Skeletal muscle tissue (tissue), 4 donors: ENCODE data around the gene MYOZ1. TPM values are rescaled to one million over a fixed set of nuclear protein-coding genes. Genes with fewer than 3 reads are reported as not detected.
"Not testable (repeated sequence)": the region's sequence is repeated elsewhere in the genome, so short reads cannot be mapped to it uniquely, and the experiment has no call there.

Experiments
- H3K27ac ChIP-seq: one replicate; pipeline ENCODE4 v1.7.0; 2013; ENCODE audit warnings: mild to moderate bottlenecking, low read depth, low read length, inconsistent platforms
- H3K27me3 ChIP-seq, 3 donors: one replicate each; pipeline ENCODE4 v1.7.0; 2013; ENCODE audit warnings: low read length in 3 of 3; ENCODE audit not compliant: control insufficient read depth in 3 of 3, insufficient read depth in 3 of 3
- H3K36me3 ChIP-seq, 3 donors: one replicate each; pipeline ENCODE4 v1.7.0; 2013; ENCODE audit warnings: low read length in 3 of 3; ENCODE audit not compliant: control insufficient read depth in 3 of 3, insufficient read depth in 3 of 3
- H3K4me1 ChIP-seq, 3 donors: one replicate each; pipeline ENCODE4 v1.7.0; 2013; ENCODE audit warnings: low read length in 3 of 3, mild to moderate bottlenecking in 3 of 3; ENCODE audit not compliant: control insufficient read depth in 3 of 3, insufficient read depth in 3 of 3
- H3K4me3 ChIP-seq, 3 donors: one replicate each; pipeline ENCODE4 v1.7.0; 2013; ENCODE audit warnings: low read length in 3 of 3
- H3K9ac ChIP-seq, 3 donors: one replicate each; pipeline ENCODE4 v1.7.0; 2013; ENCODE audit warnings: low read length in 3 of 3, mild to moderate bottlenecking in 3 of 3, moderate library complexity in 2 of 3, low read depth in 1 of 3
- H3K9me3 ChIP-seq, 3 donors: one replicate each; pipeline ENCODE4 v1.7.0; 2013; ENCODE audit warnings: low read length in 3 of 3; ENCODE audit not compliant: control insufficient read depth in 3 of 3
- total RNA-seq: library from RNA; depleted of rRNA; stranded (reverse); fragments of >200 nt; gene quantifications from one replicate; pipeline ENCODE4 v1.2.3, GENCODE V29; 2014
- donor health status: Osteomylitis.

Gene MYOZ1
- 1,224 TPM for total RNA-seq

DNA sequence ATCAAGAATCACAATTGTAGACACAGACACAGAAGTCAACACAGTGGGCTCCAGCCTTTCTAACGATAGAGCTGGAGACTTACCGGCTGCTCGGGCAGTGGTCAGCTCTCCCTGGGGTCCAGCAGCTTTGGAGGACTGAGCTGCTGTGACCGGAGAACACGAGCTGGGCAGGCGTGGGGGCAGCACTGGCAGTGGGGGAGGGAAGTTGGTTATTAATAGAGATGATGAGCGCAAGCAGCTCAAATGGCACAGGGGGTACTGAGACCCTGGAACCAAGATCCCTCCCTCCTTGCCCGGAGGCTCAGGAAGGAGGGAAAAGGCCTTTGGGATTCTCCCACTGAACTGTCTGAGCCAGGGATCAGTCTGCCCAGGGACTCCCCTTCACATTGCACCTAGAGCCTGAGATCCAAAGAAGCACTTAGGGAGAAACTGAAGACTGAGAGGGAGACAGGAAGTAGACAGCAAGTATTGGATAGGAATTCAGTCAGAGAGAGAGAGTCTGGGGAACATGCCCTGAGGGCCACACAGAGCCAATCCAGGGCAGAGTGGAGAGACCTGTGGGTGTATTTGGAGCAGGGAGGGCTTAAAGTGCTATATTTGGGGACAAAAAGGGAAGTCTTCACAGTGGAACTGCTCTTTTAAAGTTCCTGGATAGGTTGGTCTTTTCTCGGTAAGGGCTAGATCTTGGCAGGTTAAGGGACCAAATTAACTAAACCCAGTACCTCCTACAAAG, at the start of gene MYOZ1:
Gene MYOZ1 (minus strand): TSS at position 147 of the 733 bp plus-strand sequence. CDS start 1,457 bp downstream, outside the sequence.
- peak within 1 kb of the TSS; percentile 90 to 93 (median 91) for H3K4me3 ChIP-seq
- H3K27ac ChIP-seq, result peak within 1 kb of the TSS; percentile 94
- H3K9me3 ChIP-seq, result no peaks in the 10 kb centered on the region
- H3K4me1 ChIP-seq, result peaks cover 28 to 46% (median 44%) of the 10 kb centered on the region in 3 donors
- peak within 1 kb of the TSS; percentile 87 to 98 (median 95) for H3K9ac ChIP-seq
- no peaks in the 10 kb centered on the region for H3K27me3 ChIP-seq
- H3K36me3 ChIP-seq, result peaks cover 0 to 19% (median 14%) of the 10 kb centered on the region in 3 donors

GRCh38 chr10:73690755-73691154, 49.5 kb upstream of the MYOZ1 start:
- not testable (repeated sequence) for H3K36me3 ChIP-seq, H3K9me3 ChIP-seq

DNA sequence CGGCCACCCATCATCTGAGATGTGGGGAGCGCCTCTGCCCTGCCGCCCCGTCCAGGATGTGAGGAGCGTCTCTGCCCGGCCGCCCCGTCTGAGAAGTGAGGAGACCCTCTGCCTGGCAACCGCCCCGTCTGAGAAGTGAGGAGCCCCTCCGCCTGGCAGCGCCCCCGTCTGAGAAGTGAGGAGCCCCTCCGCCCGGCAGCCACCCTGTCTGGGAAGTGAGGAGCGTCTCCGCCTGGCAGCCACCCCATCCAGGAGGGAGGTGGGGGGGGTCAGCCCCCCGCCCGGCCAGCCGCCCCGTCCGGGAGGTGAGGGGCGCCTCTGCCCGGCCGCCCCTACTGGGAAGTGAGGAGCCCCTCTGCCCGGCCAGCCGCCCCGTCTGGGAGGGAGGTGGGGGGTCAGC, 48.3 kb upstream of the MYOZ1 start:
- H3K9me3 ChIP-seq, H3K9ac ChIP-seq, H3K27ac ChIP-seq, H3K4me1 ChIP-seq, H3K27me3 ChIP-seq, H3K4me3 ChIP-seq, H3K36me3 ChIP-seq: not testable (repeated sequence)

More at GRCh38 chr10:73690755-73691154, 49.5 kb upstream of the MYOZ1 start:
- H3K4me1 ChIP-seq, H3K4me3 ChIP-seq, H3K27ac ChIP-seq, H3K9ac ChIP-seq, H3K27me3 ChIP-seq: not testable (repeated sequence)

DNA sequence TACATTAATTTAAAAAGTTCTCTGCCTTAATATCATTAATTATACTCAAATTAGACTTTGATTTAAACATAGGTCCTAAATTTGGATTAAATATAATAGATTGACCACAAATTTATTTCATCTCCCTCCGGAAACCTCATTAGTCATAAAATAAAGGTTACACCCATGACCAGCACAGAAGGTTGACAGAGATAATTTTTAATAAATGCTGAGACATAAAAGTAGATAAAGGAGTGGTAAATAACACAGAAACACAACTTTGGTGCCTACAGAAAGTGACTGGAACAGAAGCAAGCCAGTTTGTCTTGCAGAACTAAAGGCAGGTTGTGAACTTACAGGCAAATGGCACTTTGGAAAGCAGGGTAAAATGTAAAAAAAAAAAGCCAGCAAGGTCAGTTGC, 46.4 kb upstream of the MYOZ1 start:
- not testable (repeated sequence) for H3K27ac ChIP-seq, H3K4me1 ChIP-seq, H3K9me3 ChIP-seq, H3K9ac ChIP-seq, H3K4me3 ChIP-seq, H3K27me3 ChIP-seq, H3K36me3 ChIP-seq

GRCh38 chr10:73674546-73674945, 33.3 kb upstream of the MYOZ1 start:
- not testable (repeated sequence) for H3K4me3 ChIP-seq, H3K36me3 ChIP-seq, H3K9ac ChIP-seq, H3K27me3 ChIP-seq, H3K27ac ChIP-seq, H3K4me1 ChIP-seq, H3K9me3 ChIP-seq

DNA sequence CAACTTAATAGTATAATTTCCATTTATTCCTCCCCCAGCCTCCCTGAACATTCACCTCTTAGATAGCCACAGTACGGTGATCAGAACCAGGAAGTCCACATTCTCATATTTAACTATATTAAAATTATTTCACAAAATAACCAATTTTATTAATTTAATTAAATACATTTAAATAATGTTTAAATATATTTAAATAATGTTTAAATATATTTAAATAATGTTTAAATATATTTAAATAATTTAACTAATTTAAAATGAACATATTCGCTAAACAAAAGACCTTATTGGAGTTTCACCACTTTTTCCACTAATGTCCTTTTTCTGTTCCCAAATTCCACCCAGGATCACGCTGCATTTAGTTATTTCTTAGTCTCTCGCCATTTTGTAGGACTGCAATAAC, 27.1 kb upstream of the MYOZ1 start:
- not testable (repeated sequence) for H3K36me3 ChIP-seq, H3K9me3 ChIP-seq, H3K9ac ChIP-seq, H3K27ac ChIP-seq, H3K27me3 ChIP-seq, H3K4me3 ChIP-seq
- peaks cover 3 to 12% (median 7%) of the 10 kb centered on the region in 3 donors for H3K4me1 ChIP-seq

GRCh38 chr10:73666153-73666809, 25.0 kb upstream of the MYOZ1 start:
- H3K4me3 ChIP-seq, H3K27ac ChIP-seq, H3K36me3 ChIP-seq, H3K27me3 ChIP-seq, H3K9me3 ChIP-seq, H3K9ac ChIP-seq: not testable (repeated sequence)
- H3K4me1 ChIP-seq, result peaks cover 3 to 12% (median 7%) of the 10 kb centered on the region in 3 donors

DNA sequence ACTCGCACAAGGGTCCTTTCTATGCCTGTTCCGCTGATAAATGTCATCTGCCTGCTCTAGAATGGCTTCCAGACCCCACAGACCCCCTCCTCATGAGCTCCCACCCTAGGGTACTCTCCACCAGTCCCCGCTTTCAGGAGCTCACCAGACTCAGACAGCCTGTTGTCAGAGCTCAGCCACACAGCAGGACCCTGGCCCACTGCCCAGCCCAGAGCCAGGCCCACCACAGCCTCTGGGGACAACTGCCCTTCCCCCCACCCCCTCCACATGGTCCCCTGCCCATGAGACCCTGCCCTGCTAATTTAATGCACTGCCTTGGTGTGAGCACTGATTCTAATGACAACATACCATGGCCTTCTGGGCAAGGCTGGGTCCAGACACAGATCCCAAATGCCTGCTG, 24.3 kb upstream of the MYOZ1 start:
- H3K36me3 ChIP-seq, H3K27ac ChIP-seq, H3K9me3 ChIP-seq, H3K27me3 ChIP-seq, H3K9ac ChIP-seq, H3K4me3 ChIP-seq: not testable (repeated sequence)
- H3K4me1 ChIP-seq, result peaks cover 3 to 12% (median 7%) of the 10 kb centered on the region in 3 donors

DNA sequence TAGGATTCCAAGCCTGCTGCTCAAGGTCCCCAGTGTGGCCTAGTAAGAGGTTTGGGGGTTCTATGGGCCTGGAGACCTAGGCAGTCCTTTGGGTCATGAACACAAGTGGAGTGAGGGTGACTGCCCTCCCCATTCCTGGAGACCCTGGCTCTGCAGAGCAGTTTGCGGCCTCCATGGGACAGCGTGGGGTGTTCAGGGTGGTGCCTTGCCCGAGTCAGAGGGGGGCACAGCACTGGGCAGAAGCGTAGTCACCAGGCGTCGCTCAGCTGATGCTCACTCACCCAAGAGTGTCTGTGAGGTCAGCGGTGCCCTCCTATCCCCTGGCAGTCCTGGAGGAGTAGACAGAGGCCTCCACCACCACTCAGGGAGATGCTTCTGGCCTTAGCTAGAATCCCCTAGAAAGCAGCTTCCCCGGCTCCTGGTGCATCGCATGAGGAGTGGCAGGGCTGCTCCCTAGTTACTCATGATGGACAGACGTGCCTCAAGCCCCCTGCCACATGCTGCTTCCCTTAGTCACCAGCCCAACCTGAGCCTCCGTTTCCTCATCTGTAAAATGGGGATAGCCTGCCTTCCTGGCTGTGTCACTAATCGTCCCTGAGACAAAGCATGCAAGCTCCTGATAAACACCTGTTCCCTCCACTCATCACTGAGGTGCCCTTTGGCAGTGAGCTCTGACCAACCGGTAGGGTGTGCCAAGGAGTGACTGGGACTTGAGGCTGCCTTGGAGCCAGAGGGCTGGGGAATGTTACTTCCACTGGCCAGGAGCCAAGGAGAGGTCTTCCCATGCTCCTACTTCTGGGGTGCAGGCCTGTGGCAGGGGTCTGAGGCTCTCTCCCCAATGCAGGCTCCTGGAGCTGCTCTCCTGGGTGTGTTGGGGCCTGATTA, 23.1 kb upstream of the MYOZ1 start:
- not testable (repeated sequence) for H3K27me3 ChIP-seq, H3K27ac ChIP-seq, H3K9ac ChIP-seq, H3K4me3 ChIP-seq, H3K36me3 ChIP-seq, H3K9me3 ChIP-seq
- H3K4me1 ChIP-seq, result peaks cover 6 to 17% (median 11%) of the 10 kb centered on the region in 3 donors

DNA sequence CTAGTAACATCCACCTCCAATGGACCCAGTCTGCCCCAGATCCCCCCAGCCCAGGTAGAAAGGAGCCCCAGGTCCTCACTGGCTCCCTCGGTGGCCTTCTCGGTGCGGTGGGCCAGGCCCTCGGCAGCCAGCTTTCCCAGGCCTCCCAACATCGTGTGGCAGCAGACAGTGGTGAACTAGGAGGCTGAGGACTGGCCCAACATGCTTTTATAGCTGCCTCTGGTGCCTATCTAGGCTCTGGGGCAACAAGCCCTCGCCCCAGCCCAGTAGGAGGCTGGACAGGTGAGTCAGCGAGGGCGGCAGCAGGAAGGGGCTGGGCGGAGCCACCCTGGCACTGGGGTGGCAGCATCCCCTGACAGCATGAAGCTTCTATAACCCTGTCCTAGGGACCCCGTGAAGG, 22.3 kb upstream of the MYOZ1 start:
- H3K27me3 ChIP-seq, H3K9ac ChIP-seq, H3K36me3 ChIP-seq, H3K4me3 ChIP-seq, H3K9me3 ChIP-seq, H3K27ac ChIP-seq: not testable (repeated sequence)
- peaks cover 10 to 23% (median 11%) of the 10 kb centered on the region in 3 donors for H3K4me1 ChIP-seq
